WTC11 (cell line): Measurements from ENCODE around the gene MED26.

Experiments
- ATF3 ChIP-seq: sonication (generic); formaldehyde crosslinking; conservative IDR thresholded peaks from 2 replicates; pipeline ENCODE4 v1.8.1; 2022; ENCODE audit warnings: mild to moderate bottlenecking, missing genetic modification reagents
- CREB1 ChIP-seq: sonication (generic); formaldehyde crosslinking; IDR thresholded peaks from 2 replicates; pipeline ENCODE4 v1.8.0; 2023; ENCODE audit warnings: mild to moderate bottlenecking, missing genetic modification reagents
- CREM ChIP-seq: sonication (generic); formaldehyde crosslinking; IDR thresholded peaks from 2 replicates; pipeline ENCODE4 v1.8.1; 2022; ENCODE audit warnings: mild to moderate bottlenecking, missing genetic modification reagents, moderate library complexity
- CTCF ChIP-seq: fragments of 200-600 bp; IDR thresholded peaks from 2 replicates; pipeline ENCODE4 v1.8.0; 2022; ENCODE audit warnings: antibody characterized with exemption
- ESRRA ChIP-seq: sonication (generic); formaldehyde crosslinking; IDR thresholded peaks from 2 replicates; pipeline ENCODE4 v1.8.1; 2022; ENCODE audit warnings: mild to moderate bottlenecking, missing genetic modification reagents, borderline replicate concordance
- FOXJ3 ChIP-seq: sonication (generic); formaldehyde crosslinking; IDR thresholded peaks from 2 replicates; pipeline ENCODE4 v1.9.0; 2021; ENCODE audit warnings: missing genetic modification reagents, mild to moderate bottlenecking, borderline replicate concordance
- HMGXB4 ChIP-seq: sonication (generic); formaldehyde crosslinking; IDR thresholded peaks from 2 replicates; pipeline ENCODE4 v1.8.1; 2023; ENCODE audit warnings: mild to moderate bottlenecking, moderate library complexity, missing genetic modification reagents
- MXD4 ChIP-seq: fragments of 250-450 bp; sonication (Bioruptor Pico); IDR thresholded peaks from 2 replicates; pipeline ENCODE4 v1.8.0; 2021; ENCODE audit warnings: mild to moderate bottlenecking, moderate library complexity, borderline replicate concordance
- SP1 ChIP-seq: sonication (generic); formaldehyde crosslinking; conservative IDR thresholded peaks from 2 replicates; pipeline ENCODE4 v1.8.1; 2022; ENCODE audit warnings: missing genetic modification reagents
- TEAD1 ChIP-seq: sonication (generic); formaldehyde crosslinking; IDR thresholded peaks from 2 replicates; pipeline ENCODE4 v1.8.0; 2022; ENCODE audit warnings: mild to moderate bottlenecking, missing genetic modification reagents
- TEAD4 ChIP-seq: sonication (generic); formaldehyde crosslinking; IDR thresholded peaks from 2 replicates; pipeline ENCODE4 v1.8.0; 2022; ENCODE audit warnings: mild to moderate bottlenecking, missing genetic modification reagents
- ZNF121 ChIP-seq: sonication (generic); formaldehyde crosslinking; IDR thresholded peaks from 2 replicates; pipeline ENCODE4 v1.8.0; 2023; ENCODE audit warnings: missing genetic modification reagents
- TF ChIP-seq, protein P1 (sequence below): sonication (generic); formaldehyde crosslinking; IDR thresholded peaks from 2 replicates; pipeline ENCODE4 v1.8.0; 2023; ENCODE audit warnings: missing genetic modification reagents
- TF ChIP-seq, protein P2 (sequence below): sonication (generic); formaldehyde crosslinking; IDR thresholded peaks from 2 replicates; pipeline ENCODE4 v1.8.1; 2022; ENCODE audit warnings: mild to moderate bottlenecking, moderate library complexity, missing genetic modification reagents

DNA sequence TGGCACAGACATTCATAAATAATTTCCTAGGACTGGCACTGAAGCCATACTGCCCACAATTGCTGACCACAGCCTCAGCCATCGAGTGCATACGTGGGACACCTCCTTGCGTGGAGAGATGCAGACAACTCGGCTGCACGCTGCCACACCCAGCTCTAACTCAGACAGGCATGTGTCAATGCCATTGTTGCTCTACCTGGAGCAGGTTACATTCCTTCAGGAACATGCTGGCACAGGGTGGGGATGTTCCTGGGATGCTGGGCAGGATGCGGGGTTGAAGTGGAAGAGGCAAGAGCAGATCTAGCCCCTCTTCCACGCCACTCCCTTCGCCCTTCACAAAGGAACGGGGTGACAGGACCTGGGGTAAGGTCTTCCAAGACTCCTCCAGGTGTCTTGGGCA, 31.6 kb downstream of the MED26 start:
- TF ChIP-seq CREB1 (no peak), CTCF (no peak), SP1 (no peak), TEAD4 (CRISPR knock-in tag) (no peak), ZNF121 (no peak), TEAD1 (CRISPR knock-in tag) (no peak), FOXJ3 (CRISPR knock-in tag) (no peak), ATF3 (CRISPR knock-in tag) (no peak), HMGXB4 (no peak), MXD4 (CRISPR knock-in tag) (no peak), ESRRA (CRISPR knock-in tag) (no peak), CREM (no peak)
- TF ChIP-seq, protein P1, sequence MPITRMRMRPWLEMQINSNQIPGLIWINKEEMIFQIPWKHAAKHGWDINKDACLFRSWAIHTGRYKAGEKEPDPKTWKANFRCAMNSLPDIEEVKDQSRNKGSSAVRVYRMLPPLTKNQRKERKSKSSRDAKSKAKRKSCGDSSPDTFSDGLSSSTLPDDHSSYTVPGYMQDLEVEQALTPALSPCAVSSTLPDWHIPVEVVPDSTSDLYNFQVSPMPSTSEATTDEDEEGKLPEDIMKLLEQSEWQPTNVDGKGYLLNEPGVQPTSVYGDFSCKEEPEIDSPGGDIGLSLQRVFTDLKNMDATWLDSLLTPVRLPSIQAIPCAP (CRISPR knock-in tag): no peak
- TF ChIP-seq, protein P2, sequence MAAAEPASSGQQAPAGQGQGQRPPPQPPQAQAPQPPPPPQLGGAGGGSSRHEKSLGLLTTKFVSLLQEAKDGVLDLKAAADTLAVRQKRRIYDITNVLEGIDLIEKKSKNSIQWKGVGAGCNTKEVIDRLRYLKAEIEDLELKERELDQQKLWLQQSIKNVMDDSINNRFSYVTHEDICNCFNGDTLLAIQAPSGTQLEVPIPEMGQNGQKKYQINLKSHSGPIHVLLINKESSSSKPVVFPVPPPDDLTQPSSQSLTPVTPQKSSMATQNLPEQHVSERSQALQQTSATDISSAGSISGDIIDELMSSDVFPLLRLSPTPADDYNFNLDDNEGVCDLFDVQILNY (CRISPR knock-in tag): no peak
